Activated effector memory CD4-positive, alpha-beta T cell treated with Interleukin-2 at 50 U/mL for 16 hours (primary cell): ENCODE measurements around the gene ACTN3.

Experiments used
- DNase-seq: peaks from one replicate; pipeline ENCODE4 v3.0.0-alpha.2; 2020

Gene ACTN3

GRCh38 chr11:66545701-66546367, 869 bp upstream of the ACTN3 start, which contains the start of gene ZDHHC24:
Gene ZDHHC24, minus strand, starts transcription at chr11:66546048. Its CDS starts 45 bp downstream, at chr11:66546003.
- peak; percentile 81 for DNase-seq

DNA sequence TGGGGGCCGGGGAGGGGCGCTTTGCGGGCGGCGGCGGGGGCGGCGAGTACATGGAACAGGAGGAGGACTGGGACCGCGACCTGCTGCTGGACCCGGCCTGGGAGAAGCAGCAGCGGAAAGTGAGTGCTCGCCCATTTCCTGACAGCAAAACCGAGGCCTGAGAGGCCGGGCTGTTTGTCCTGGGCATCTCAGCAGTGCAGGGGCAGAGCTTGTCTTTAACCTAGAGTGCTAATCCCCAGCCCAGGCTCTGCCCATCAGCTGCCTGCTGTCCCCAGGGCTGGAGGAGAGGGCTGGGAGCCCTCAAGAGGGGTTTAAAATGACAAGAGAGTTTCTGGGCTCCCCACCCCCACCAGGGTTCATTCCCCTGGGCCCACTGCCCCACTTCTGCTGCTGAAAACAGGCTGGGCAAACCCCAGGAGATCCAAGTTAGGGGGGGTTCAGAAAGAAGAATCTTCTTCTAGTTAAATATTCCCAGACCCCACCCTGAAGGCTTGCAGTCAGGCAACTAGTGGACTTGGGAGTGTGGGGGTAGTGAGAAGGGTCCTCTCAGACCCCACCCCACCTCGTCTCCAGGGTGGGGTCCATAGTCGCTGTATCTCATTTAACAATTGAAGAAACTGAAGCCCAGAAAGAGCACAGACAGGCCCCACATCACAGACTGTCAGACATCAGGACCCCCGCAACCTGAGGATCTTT, 411 bp downstream of the ACTN3 start:
- DNase-seq, result no peak

DNA sequence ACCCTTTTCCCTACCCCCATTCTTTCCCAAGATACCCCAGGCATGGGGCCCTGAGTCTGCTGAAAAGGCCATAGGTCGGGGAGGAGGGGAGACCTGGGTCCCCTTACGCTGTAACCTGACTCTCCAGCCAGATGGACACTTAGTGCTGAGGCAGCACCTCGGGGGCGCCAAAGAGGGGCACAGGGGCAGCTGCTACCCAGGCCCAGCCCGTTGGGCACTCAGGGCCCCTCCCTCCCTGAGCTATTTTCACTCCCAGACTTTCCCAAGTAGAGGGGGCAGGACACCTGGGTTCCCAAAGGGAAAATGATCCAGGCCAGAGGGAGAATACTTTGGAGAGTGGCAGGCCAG, 933 bp downstream of the ACTN3 start:
- DNase-seq, result no peak

DNA sequence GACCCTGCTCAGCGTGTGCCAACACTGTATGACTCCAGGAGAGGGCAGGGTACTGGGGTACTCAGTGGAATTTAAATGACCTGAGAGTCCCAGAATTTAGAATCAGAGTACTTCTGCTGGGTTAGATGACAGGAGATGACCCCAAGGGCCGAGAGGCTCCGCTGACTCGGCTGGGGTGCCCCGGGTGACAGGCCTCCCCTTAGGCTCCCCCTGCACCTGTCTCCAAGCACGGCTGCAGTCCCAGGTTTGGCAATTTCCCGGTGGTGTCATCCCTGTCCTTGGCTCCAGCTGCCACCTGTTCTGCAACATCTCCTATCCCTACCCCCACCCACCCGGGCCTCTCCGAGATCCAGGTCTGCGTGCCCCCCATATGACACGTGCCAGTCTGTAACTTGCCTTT, 1.3 kb downstream of the ACTN3 start:
- no peak for DNase-seq

DNA sequence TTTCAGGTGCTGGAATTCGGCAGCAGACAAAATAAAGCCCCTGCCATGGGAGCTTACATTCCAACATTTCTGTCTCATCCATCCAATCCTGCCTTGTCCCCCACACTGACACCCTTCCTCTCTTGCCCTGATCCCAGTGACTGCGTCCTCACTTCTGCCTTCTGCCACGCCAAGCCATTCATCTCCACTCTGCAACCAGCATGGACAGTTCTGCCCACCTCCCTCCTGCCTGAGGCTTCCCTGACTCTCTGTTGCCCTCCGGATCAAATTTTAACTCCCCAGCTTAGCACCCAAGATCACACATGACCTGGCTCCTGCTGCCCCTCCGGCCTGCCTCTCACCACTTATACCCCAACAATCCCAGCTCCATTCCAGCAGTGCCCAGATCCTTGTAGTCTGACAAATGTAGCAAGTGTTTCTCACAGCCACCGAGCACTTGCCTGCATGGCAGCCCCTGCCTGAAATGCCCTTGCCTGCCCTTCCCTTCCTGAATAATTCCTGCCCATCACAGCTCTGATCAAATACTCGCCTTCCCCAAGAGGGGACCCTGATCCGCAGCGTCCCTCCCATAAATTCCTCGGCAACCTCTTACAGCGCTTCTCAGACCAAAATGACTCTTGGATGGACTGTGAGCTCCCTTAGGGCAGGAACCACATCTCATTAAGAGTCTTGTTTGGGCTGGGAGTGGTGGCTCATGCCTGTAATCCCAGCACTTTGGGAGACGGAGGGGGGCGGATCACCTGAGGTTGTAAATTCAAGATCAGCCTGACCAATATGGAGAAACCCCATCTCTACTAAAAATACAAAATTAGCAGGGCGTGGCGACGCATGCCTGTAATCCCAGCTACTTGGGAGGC, 2.3 kb downstream of the ACTN3 start:
- no peak for DNase-seq

GRCh38 chr11:66549696-66550095, 3.0 kb downstream of the ACTN3 start:
- DNase-seq, result no peak

- DNase-seq, result no peak
These were observed 4.2 kb downstream of the ACTN3 start for GRCh38 chr11:66550887-66551286.

- DNase-seq, result no peak
These were observed 7.9 kb downstream of the ACTN3 start for GRCh38 chr11:66554602-66555001.

DNA sequence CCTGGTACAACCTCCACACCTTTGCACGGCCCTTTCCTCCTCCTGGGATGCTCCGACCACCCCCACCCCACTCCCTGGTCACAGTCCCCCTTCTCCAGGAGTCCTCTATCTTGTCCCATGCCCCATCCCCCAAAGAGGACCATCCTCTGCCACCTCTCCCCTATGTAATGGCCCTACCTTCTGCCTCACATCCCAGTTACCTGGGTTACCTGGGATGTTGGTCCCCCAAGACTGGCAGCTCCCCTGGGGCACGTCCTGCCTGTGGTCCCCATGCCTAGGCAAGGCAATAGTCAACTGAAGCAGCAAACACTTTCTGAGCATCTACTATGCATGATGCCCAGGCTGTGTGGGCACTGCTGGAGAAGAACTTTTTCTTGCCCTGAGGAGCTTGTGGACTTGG, 8.7 kb downstream of the ACTN3 start:
- no peak for DNase-seq

- DNase-seq, result no peak
These were observed 9.4 kb downstream of the ACTN3 start for GRCh38 chr11:66556086-66556485.

DNA sequence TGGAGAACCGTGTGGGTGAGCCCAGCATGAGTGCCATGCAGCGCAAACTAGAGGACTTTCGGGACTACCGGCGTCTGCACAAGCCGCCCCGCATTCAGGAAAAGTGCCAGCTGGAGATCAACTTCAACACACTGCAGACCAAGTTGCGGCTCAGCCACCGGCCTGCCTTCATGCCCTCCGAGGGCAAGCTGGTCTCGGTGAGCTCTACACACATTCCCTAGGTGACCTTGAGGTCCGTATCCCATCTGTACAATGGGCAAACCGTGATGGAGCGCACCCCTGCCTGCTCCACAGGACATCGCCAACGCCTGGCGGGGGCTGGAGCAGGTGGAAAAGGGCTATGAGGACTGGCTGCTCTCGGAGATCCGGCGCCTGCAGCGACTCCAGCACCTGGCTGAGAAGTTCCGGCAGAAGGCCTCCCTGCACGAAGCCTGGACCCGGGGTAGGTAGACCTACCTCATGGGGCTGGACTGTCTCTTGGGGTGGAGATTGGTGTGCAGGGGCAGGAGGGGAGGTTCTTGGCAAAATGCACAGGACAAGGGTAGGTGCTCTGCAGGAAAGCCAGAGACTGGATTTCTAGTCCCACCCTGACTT, 11.1 kb downstream of the ACTN3 start:
- DNase-seq, result no peak

DNA sequence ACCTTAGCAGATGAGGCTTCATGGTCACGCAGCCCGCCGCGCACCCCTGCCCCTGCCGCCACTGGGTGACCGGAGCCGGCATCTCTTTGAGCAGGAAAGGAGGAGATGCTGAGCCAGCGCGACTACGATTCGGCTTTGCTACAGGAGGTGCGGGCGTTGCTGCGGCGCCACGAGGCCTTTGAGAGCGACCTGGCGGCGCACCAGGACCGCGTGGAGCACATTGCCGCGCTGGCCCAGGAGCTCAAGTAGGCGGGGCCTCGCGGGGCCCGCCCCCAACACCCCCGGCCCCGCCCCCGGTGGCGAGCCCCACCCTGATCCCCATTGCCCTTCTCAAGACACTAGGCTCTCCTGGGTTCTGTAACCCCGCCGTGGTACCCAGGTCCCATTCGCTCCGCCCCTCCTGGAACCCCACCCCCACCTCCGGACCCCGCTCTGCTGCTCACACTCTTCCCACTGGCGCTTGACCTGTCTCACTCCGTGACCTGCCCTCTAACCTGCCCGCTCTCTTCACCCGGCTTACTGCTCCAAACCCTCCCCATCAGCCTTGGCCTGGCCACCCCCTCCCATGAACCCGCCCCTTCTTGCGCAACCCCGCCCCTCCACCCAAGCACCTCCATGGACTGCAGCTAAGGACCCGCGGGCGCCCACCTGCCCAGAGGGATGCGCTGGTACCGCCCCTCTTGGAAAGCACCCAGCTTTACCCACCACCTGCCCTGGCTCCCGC, 12.6 kb downstream of the ACTN3 start:
- no peak for DNase-seq

- no peak for DNase-seq
These were observed 13.4 kb downstream of the ACTN3 start for GRCh38 chr11:66559866-66560676.

GRCh38 chr11:66561178-66561974, 14.7 kb downstream of the ACTN3 start:
- DNase-seq, result no peak

- DNase-seq, result no peak
These were observed 15.2 kb downstream of the ACTN3 start for GRCh38 chr11:66561975-66562248.

DNA sequence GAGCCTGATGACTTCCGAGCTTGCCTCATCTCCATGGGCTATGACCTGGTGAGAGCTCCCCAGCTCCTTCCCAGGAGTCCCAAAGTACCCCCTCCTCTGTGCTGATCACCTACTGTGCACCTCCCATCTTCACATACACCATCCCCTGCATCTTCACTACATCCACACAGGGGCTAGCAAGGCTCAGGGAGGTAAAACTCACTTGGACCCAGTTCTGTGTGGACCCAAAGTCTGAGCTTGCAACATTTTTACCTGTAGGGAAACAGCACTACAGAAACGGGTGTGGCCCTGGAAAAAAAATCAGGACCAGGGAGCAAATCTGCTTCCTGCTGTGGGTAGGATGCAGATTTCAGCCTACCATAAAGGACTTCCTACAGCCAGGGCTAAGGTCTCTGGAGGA, 15.6 kb downstream of the ACTN3 start:
- no peak for DNase-seq

- no peak for DNase-seq
These were observed 16.3 kb downstream of the ACTN3 start for GRCh38 chr11:66562907-66563583.

DNA sequence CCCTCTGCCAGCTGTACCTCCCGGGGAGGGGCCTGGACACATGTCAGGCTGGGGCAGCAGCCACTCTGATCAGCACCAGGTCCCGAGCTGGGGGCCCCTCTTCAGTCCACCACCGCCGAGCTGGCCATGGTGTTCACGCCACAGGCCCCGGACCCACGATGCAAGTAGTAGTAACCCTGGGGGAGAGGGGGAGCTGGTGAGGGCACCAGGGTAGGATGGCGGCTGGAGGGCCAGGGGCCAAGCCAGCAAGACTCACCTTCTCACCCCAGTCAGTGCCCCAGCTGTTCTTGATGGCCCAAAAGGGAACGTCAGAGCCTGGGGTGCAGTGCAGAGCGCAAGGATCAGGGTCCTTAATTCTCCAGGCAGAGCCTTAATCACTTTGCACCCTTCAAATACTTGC, 17.1 kb downstream of the ACTN3 start:
- no peak for DNase-seq

- no peak for DNase-seq
These were observed 17.8 kb downstream of the ACTN3 start for GRCh38 chr11:66564538-66564937.

DNA sequence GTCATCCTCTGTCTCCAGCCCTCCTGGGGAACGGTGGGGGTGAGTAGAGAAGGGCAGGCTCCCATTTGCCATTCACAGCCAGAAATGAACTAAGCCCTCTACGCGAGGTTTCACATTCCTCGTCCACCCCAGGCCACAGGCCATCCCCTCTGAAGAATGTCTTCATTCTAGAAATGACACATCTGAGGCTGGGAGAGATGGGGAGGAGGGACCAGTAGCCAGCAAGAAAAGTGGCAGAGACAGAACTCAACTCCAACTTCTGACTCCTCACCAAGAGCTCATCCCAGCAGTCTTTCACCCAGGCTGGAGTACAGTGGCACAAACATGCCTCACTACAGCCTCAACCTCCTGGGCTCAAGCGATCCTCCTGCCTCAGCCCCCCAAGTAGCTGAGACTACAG, 18.3 kb downstream of the ACTN3 start:
- DNase-seq, result no peak

- DNase-seq, result no peak
These were observed 19.5 kb downstream of the ACTN3 start for GRCh38 chr11:66566221-66566620.
